HG02763 (cell line): ENCODE results near the gene SUPT7L.
"Not testable (repeated sequence)": the region's sequence is repeated elsewhere in the genome, so short reads cannot be mapped to it uniquely, and the experiment has no call there.

Experiments
- ATAC-seq: cut with Tn5 transposase; IDR thresholded peaks from one replicate; pipeline ENCODE4 v1.9.1; 2021; ENCODE audit warnings: mild to moderate bottlenecking, moderate library complexity; ENCODE audit not compliant: unreplicated experiment

The SUPT7L gene

GRCh38 chr2:27687232-27687631 is 23.8 kb upstream of the SUPT7L start:
- no peak for ATAC-seq

GRCh38 chr2:27685577-27685976 is 22.2 kb upstream of the SUPT7L start:
- ATAC-seq: no peak

- ATAC-seq: not testable (repeated sequence)
These were observed 21.6 kb upstream of the SUPT7L start for GRCh38 chr2:27685006-27685405.

GRCh38 chr2:27683390-27684071 is 20.1 kb upstream of the SUPT7L start:
- no peak for ATAC-seq

- ATAC-seq: not testable (repeated sequence)
These were observed 18.9 kb upstream of the SUPT7L start for GRCh38 chr2:27682334-27682771.

GRCh38 chr2:27681841-27682240 is 18.4 kb upstream of the SUPT7L start:
- ATAC-seq: no peak

- no peak for ATAC-seq
These were observed 17.2 kb upstream of the SUPT7L start for GRCh38 chr2:27680571-27680970.

- no peak for ATAC-seq
These were observed 9.5 kb upstream of the SUPT7L start for GRCh38 chr2:27672723-27673486.

GRCh38 chr2:27671235-27671634 is 7.8 kb upstream of the SUPT7L start:
- ATAC-seq: no peak

- ATAC-seq: no peak
These were observed 4.0 kb upstream of the SUPT7L start for GRCh38 chr2:27667446-27667845.

- ATAC-seq: no peak
These were observed 1.4 kb upstream of the SUPT7L start for GRCh38 chr2:27664622-27665363.

GRCh38 chr2:27664154-27664574 is 750 bp upstream of the SUPT7L start:
- ATAC-seq: no peak

- ATAC-seq: no peak
These were observed 2.0 kb downstream of the SUPT7L start for GRCh38 chr2:27661371-27661770.

- no peak for ATAC-seq
These were observed 8.1 kb downstream of the SUPT7L start for GRCh38 chr2:27655155-27655951.

GRCh38 chr2:27653397-27653796 is 10.0 kb downstream of the SUPT7L start:
- no peak for ATAC-seq

GRCh38 chr2:27652790-27653189 is 10.6 kb downstream of the SUPT7L start:
- ATAC-seq: no peak

GRCh38 chr2:27652341-27652740 is 11.1 kb downstream of the SUPT7L start:
- ATAC-seq: no peak

GRCh38 chr2:27651056-27651455 is 12.4 kb downstream of the SUPT7L start:
- ATAC-seq: no peak

- no peak for ATAC-seq
These were observed 15.7 kb downstream of the SUPT7L start for GRCh38 chr2:27647737-27648136.

- no peak for ATAC-seq
These were observed 16.1 kb downstream of the SUPT7L start for GRCh38 chr2:27647289-27647688.

- ATAC-seq: no peak
These were observed 18.2 kb downstream of the SUPT7L start for GRCh38 chr2:27645197-27645596.
